ENCODE measurements around the gene IFNA4. TPM values are rescaled to one million over a fixed set of nuclear protein-coding genes. Genes with fewer than 3 reads are reported as not detected.
"Not testable (repeated sequence)": the region's sequence is repeated elsewhere in the genome, so short reads cannot be mapped to it uniquely, and the experiment has no call there.

The IFNA4 gene
- total RNA-seq, 1 donor from 2014 or later, result not detected

- intact Hi-C loops (cut with micrococcal nuclease), result not testable (repeated sequence)
These were observed 20.8 kb downstream of the IFNA4 start, which contains the start of gene IFNA21 for GRCh38 chr9:21166560-21166959. Gene IFNA21, minus strand, starts transcription at chr9:21166660. Its CDS starts 48 bp downstream, at chr9:21166612.

- intact Hi-C loops (cut with micrococcal nuclease), result no loop called here
These were observed 21.9 kb downstream of the IFNA4 start for GRCh38 chr9:21165516-21165915.

GRCh38 chr9:21160178-21160577 lies 27.2 kb downstream of the IFNA4 start:
- intact Hi-C loops (cut with micrococcal nuclease), result no loop called here

DNA sequence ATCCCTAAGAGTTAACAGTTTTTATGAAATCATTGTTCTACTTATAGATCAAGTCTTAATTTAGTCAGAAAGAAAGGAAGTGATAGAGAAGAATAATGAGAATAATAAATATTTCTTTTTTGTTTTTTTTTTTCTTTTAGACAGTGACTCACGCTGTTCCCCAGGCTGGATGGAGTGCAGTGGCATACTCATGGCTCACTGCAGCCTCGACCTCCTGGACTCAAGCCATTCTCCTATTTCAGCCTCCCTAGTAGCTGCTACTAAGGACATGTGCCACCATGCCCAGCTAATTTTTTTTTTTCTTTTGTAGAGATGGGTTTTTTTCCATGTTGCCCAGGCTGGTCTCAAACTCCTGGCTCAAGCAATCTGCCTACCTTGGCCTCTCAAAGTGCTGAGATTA lies 31.9 kb downstream of the IFNA4 start:
- intact Hi-C loops (cut with micrococcal nuclease), result loop anchor here (2.0 to 10.0 kb wide), 2 partner anchors 241 to 639 kb away; no protein-coding TSS in a partner anchor

DNA sequence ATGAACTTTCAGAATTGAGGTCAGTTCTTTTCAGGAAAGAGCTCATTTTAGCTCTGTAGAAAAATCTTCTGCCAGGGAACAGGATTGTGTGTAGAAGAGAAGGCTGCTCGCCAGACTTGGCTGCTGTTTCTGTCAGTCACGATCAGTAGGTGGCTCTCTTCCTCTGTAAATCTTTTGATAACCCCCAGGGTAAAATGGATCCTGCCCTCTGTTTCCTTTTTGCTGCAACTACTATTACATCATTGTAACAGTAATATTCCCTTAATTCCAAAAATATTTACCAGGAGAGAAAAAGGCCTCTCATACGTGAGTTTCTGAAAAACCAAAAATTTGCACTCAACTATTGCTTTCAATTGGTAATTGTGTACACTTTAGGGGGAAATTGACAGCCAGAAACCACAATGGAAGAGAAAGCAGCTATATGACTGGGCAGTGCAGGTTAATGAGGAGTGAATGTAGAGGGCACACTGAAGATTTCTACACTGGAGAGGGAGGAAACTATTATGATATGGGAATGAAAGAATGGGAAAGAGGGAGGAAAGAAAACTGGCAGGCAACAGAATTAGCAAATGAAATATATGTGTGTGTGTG lies 33.3 kb downstream of the IFNA4 start:
- intact Hi-C loops (cut with micrococcal nuclease), result loop anchor here (1.0 to 10.0 kb wide), 4 partner anchors 9 to 641 kb away; no protein-coding TSS in a partner anchor

DNA sequence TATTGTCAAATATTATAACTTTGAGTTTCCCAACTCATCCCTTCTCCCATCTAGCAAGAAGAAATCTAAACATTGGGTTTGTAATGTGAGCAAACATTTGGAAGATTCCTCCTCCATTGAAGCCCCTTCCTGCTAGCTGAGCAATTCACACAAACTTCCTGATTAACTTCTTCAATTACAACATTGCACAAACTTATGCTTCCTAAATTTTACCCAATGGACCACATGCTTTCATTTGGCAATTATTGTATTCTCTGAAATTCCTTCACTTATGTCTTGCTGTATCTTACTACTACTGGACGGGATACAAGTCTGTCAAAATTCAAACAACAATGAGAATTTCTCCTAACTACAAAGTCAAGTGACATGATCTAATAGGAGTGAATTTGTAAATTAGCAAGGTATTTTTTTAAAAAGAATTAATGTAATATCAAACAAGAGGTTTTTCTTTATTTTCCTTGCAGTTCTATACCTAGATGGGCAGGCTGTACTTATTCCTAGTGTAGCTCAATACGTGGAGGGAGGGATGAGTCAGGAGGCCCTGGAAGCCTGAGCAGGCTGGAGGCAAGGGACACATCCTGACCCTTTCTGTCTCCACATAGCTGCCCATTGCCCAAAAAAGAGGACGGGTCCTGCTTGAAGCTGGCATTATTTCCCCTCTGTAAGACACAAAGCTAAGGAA lies 33.9 kb downstream of the IFNA4 start:
- intact Hi-C loops (cut with micrococcal nuclease), result loop anchor here (1.0 to 10.0 kb wide), 4 partner anchors 8 to 641 kb away; no protein-coding TSS in a partner anchor

DNA sequence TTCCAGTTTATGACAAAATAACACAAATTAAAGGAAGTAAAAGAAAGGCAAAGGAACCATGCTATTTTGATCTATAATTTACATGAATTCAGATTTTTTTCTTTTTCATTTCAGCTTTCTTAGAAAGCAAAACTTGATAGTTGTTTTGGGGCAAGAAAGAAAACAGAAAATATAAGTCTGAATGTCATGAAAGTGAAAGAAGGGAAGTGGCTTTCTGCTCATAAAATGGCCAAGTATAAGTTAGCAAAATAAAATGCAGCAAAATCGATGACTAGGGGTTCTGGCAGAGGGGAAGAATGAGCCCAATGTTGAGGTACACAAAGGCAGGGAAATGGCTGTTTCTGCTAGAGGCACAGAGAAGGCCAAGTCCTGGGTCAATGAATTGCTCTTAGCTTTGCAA lies 42.8 kb downstream of the IFNA4 start:
- intact Hi-C loops (cut with micrococcal nuclease), result loop anchor here (1.0 kb wide), 2 partner anchors 10 to 48 kb away; no protein-coding TSS in a partner anchor

- intact Hi-C loops (cut with micrococcal nuclease), result no loop called here
These were observed 45.9 kb downstream of the IFNA4 start, which contains the start of gene IFNW1 for GRCh38 chr9:21141427-21141882. Gene IFNW1, minus strand, starts transcription at chr9:21141832. Its CDS starts 262 bp downstream, at chr9:21141570.

GRCh38 chr9:21137020-21137419 lies 50.4 kb downstream of the IFNA4 start:
- intact Hi-C loops (cut with micrococcal nuclease), result no loop called here

Other genes with a start within 250 kb of the IFNA4 start
- gene HACD4, start 155.9 kb downstream of the IFNA4 start, total RNA-seq, result 10.3 and 11.0 TPM in 2 replicates
- not detected in 2 replicates for gene IFNB1, start 109.6 kb downstream of the IFNA4 start, total RNA-seq
- not detected in 2 replicates for gene IFNW1, start 45.8 kb downstream of the IFNA4 start, total RNA-seq
- gene IFNA21, start 20.9 kb downstream of the IFNA4 start, total RNA-seq, result not detected in 2 replicates
- gene IFNA7, start 14.6 kb upstream of the IFNA4 start, total RNA-seq, result not detected in 2 replicates
- gene IFNA10, start 19.6 kb upstream of the IFNA4 start, total RNA-seq, result not detected in 2 replicates
- gene IFNA16, start 29.7 kb upstream of the IFNA4 start, total RNA-seq, result not detected in 2 replicates
- not detected in 2 replicates for gene IFNA17, start 40.6 kb upstream of the IFNA4 start, total RNA-seq
- not detected in 2 replicates for gene IFNA14, start 52.4 kb upstream of the IFNA4 start, total RNA-seq
- not detected in 2 replicates for gene IFNA5, start 117.7 kb upstream of the IFNA4 start, total RNA-seq
- 15.4 and 16.6 TPM in 2 replicates for gene KLHL9, start 147.8 kb upstream of the IFNA4 start, total RNA-seq
- gene IFNA6, start 163.3 kb upstream of the IFNA4 start, total RNA-seq, result not detected in 2 replicates
- gene IFNA13, start 180.5 kb upstream of the IFNA4 start, total RNA-seq, result not detected in 2 replicates
- not detected in 2 replicates for gene IFNA2, start 197.8 kb upstream of the IFNA4 start, total RNA-seq
- gene IFNA8, start 221.5 kb upstream of the IFNA4 start, total RNA-seq, result not detected in 2 replicates

Data from T-helper 1 cell treated with Interleukin-12 subunit alpha and Interleukin-12 subunit beta and Interleukin-4 antibody, amounts not matched to agents 30 ng/mL and 1 ng/mL, for 36 hours (primary cell).